SK-N-SH (cell line): ENCODE results near the gene RRM2. TPM values are rescaled to one million over a fixed set of nuclear protein-coding genes. Genes with fewer than 3 reads are reported as not detected.

Experiments
- CTCF ChIA-PET: fragments of 300-600, 350-600 bp; formaldehyde crosslinking; extraction: SDS; loops from one replicate; lab custom pipeline; 2021; lab: Yijun Ruan, JAX
- POLR2A ChIA-PET: fragments of 350-600 bp; sonication (Branson Sonifier 250); formaldehyde crosslinking; extraction: SDS; loops from one replicate; lab custom pipeline; 2020; ENCODE audit warnings: antibody characterized with exemption, inconsistent platforms; lab: Yijun Ruan, JAX
- DNase-seq: peaks from one replicate; pipeline ENCODE4 v3.0.0; 2012
- H2AFZ ChIP-seq: fragments of 200-600 bp; sonication (generic); 2 replicates; pipeline ENCODE4 v1.8.1; 2016; ENCODE audit warnings: antibody characterized with exemption, mild to moderate bottlenecking, low read depth
- H3F3A ChIP-seq: fragments of 200-600 bp; sonication (generic); replicated peaks from 2 replicates; pipeline ENCODE3; 2016; ENCODE audit warnings: antibody characterized with exemption, mild to moderate bottlenecking; ENCODE audit not compliant: insufficient read depth
- H3K27ac ChIP-seq, 2 experiments: fragments of 200-500 bp in 1 of 2; fragments of 200-600 bp in 1 of 2; sonication (Bioruptor generic) in 1 of 2; sonication (generic), shearing (Covaris generic) in 1 of 2; 2 replicates each; pipeline versions ENCODE4 v1.5.1 to v1.6.1; 2014 to 2016; ENCODE audit warnings: low read depth in 2 of 2, inconsistent platforms in 1 of 2, low read length in 1 of 2, mild to moderate bottlenecking in 1 of 2, mixed read lengths in 1 of 2
- H3K27me3 ChIP-seq: fragments of 200-600 bp; sonication (generic), shearing (Covaris generic); 2 replicates; pipeline ENCODE4 v1.6.1; 2016; ENCODE audit warnings: mixed run types; ENCODE audit not compliant: insufficient read depth
- H3K36me3 ChIP-seq, 2 experiments: fragments of 200-500 bp in 1 of 2; fragments of 200-600 bp in 1 of 2; sonication (Bioruptor generic) in 1 of 2; sonication (generic) in 1 of 2; replicated peaks in 1 of 2; 2 replicates each; pipeline versions ENCODE3 to v1.5.1; 2014 to 2016; ENCODE audit warnings: low read length in 1 of 2, mild to moderate bottlenecking in 1 of 2; ENCODE audit not compliant: insufficient read depth in 2 of 2, control insufficient read depth in 1 of 2
- H3K4me1 ChIP-seq, 2 experiments: fragments of 200-500 bp in 1 of 2; fragments of 200-600 bp in 1 of 2; sonication (Bioruptor generic) in 1 of 2; sonication (generic), shearing (Covaris generic) in 1 of 2; 2 replicates each; pipeline versions ENCODE4 v1.5.1 to v1.6.1; 2014 to 2016; ENCODE audit warnings: low read depth in 1 of 2, low read length in 1 of 2, mixed run types in 1 of 2; ENCODE audit not compliant: insufficient read depth in 2 of 2, control insufficient read depth in 1 of 2
- H3K4me2 ChIP-seq: fragments of 200-600 bp; sonication (generic), shearing (Covaris generic); 2 replicates; pipeline ENCODE4 v1.6.1; 2017; ENCODE audit warnings: mixed run types
- H3K4me3 ChIP-seq, 2 experiments: fragments of 200-500 bp in 1 of 2; fragments of 200-600 bp in 1 of 2; sonication (Bioruptor generic) in 1 of 2; sonication (generic), shearing (Covaris generic) in 1 of 2; 2 replicates each; pipeline versions ENCODE4 v1.5.1 to v1.8.1; 2014 to 2016; ENCODE audit warnings: low read depth in 2 of 2, inconsistent platforms in 1 of 2, low read length in 1 of 2, mild to moderate bottlenecking in 1 of 2, mixed read lengths in 1 of 2, moderate library complexity in 1 of 2
- H3K79me2 ChIP-seq: fragments of 200-600 bp; sonication (generic); 2 replicates; pipeline ENCODE4 v1.8.1; 2017; ENCODE audit warnings: mild to moderate bottlenecking; ENCODE audit not compliant: insufficient read depth
- H3K9ac ChIP-seq: fragments of 200-600 bp; sonication (generic); 2 replicates; pipeline ENCODE4 v1.6.1; 2017; ENCODE audit warnings: mixed run types
- H3K9me2 ChIP-seq: fragments of 200-600 bp; sonication (generic); 2 replicates; pipeline ENCODE4 v1.6.1; 2017; ENCODE audit warnings: mixed run types
- H3K9me3 ChIP-seq: fragments of 200-600 bp; sonication (generic); 2 replicates; pipeline ENCODE4 v1.6.1; 2017; ENCODE audit warnings: mixed run types, mild to moderate bottlenecking, moderate library complexity
- H4K20me1 ChIP-seq: fragments of 200-600 bp; sonication (generic); 2 replicates; pipeline ENCODE4 v1.6.1; 2017; ENCODE audit warnings: mild to moderate bottlenecking, mixed run types; ENCODE audit not compliant: insufficient read depth
- CHD2 ChIP-seq: fragments of 150-350 bp; IDR thresholded peaks from 2 replicates; pipeline ENCODE4 v1.6.1; 2018; ENCODE audit warnings: low read length; ENCODE audit not compliant: partially characterized antibody
- ELF1 ChIP-seq: IDR thresholded peaks from 2 replicates; pipeline ENCODE4 v1.4.0; 2012
- POLR2AphosphoS5 ChIP-seq: IDR thresholded peaks from 2 replicates; pipeline ENCODE4 v1.6.1; 2012; ENCODE audit warnings: low read depth, low read length
- RAD21 ChIP-seq: IDR thresholded peaks from 2 replicates; pipeline ENCODE4 v1.6.1; 2012; ENCODE audit warnings: mild to moderate bottlenecking, low read length
- SIN3A ChIP-seq: IDR thresholded peaks from 2 replicates; pipeline ENCODE4 v1.6.1; 2012; ENCODE audit warnings: low read depth, mild to moderate bottlenecking, low read length, moderate library complexity, borderline replicate concordance
- SMC3 ChIP-seq: IDR thresholded peaks from 2 replicates; pipeline ENCODE4 v1.6.1; 2012; ENCODE audit warnings: low read depth, low read length, improper control_type of control experiment
- TAF1 ChIP-seq: IDR thresholded peaks from 2 replicates; pipeline ENCODE4 v1.6.1; 2012; ENCODE audit warnings: low read depth, mild to moderate bottlenecking, low read length, moderate library complexity, borderline replicate concordance
- TCF12 ChIP-seq: IDR thresholded peaks from 2 replicates; pipeline ENCODE4 v1.4.0; 2012
- USF1 ChIP-seq: IDR thresholded peaks from 2 replicates; pipeline ENCODE4 v1.4.0; 2012; ENCODE audit warnings: low read depth, borderline replicate concordance
- WGBS: methylation state at CpG from one replicate; pipeline ENCODE4 v1.1.6; 2017; ENCODE audit warnings: low lambda C conversion rate; 5-methylcytosine and 5-hydroxymethylcytosine counted together
- polyA plus RNA-seq, 3 experiments: library from polyadenylated mRNA; depleted of rRNA; stranded (reverse); fragments of >200 nt; gene quantifications; 2 replicates each; pipeline ENCODE4 v1.2.3, GENCODE V29; 2012

RRM2 gene
- polyA plus RNA-seq, 1 of the 3 experiments (the other 2 are of a cell fraction) = 38.9 TPM

GRCh38 chr2:10161961-10162441 is 39.5 kb downstream of the RRM2 start:
- DNase-seq = peak; percentile 36
- no peaks in the 10 kb centered on the region for H3K9me2 ChIP-seq
- peaks cover 0 to 41% of the 10 kb centered on the region in 2 experiments; a peak in 1 of 4 replicates for H3K4me1 ChIP-seq
- ChIA-PET CTCF (interaction anchor here (0.9 to 2.5 kb wide), 7 partner anchors 8 to 273 kb away, joined by 3 to 22 read pairs (median 5); no protein-coding TSS in a partner anchor), POLR2A (no interaction called here)
- H2AFZ ChIP-seq = no peak overlapping the region
- H3K4me2 ChIP-seq = no peak overlapping the region
- no peak overlapping the region for H3K4me3 ChIP-seq
- no peak for TF ChIP-seq USF1
- TF ChIP-seq TCF12 = no peak
- no peaks in the 10 kb centered on the region for H3K36me3 ChIP-seq
- H3K27ac ChIP-seq = peak overlapping the region in 1 of 2 experiments; percentile 26; a peak in 1 of 4 replicates
- H3K9me3 ChIP-seq = no peaks in the 10 kb centered on the region
- no peak overlapping the region for H3K9ac ChIP-seq
- no peaks in the 10 kb centered on the region for H3K27me3 ChIP-seq
- no peaks in the 10 kb centered on the region for H3F3A ChIP-seq
- H4K20me1 ChIP-seq = no peaks in the 10 kb centered on the region
- no peaks in the 10 kb centered on the region for H3K79me2 ChIP-seq
- 90% methylated on average over 22 of the region's 22 CpGs for WGBS

- POLR2A ChIA-PET = interaction anchor here (0.8 to 1.0 kb wide), 2 partner anchors 247 to 284 kb away, joined by 3 to 6 read pairs; no protein-coding TSS in a partner anchor
- Histone ChIP-seq H2AFZ (no peak overlapping the region), H4K20me1 (no peaks in the 10 kb centered on the region), H3K4me3 (no peak overlapping the region), H3K36me3 (no peaks in the 10 kb centered on the region), H3K79me2 (no peaks in the 10 kb centered on the region), H3K27me3 (no peaks in the 10 kb centered on the region), H3F3A (no peaks in the 10 kb centered on the region), H3K4me2 (no peak overlapping the region), H3K9me2 (no peaks in the 10 kb centered on the region), H3K27ac (peak overlapping the region in 1 of 2 experiments; percentile 39; a peak in 1 of 4 replicates), H3K9ac (no peak overlapping the region), H3K9me3 (no peaks in the 10 kb centered on the region), H3K4me1 (peaks cover 0 to 47% of the 10 kb centered on the region in 2 experiments; a peak in 1 of 4 replicates)
- CTCF ChIA-PET = interaction anchor here (0.6 to 4.4 kb wide), 20 partner anchors 8 to 272 kb away, joined by 3 to 43 read pairs (median 4); partner anchors contain the start of gene HPCAL1
- whole genome bisulfite sequencing = 81% methylated on average over 15 of the region's 18 CpGs
- peak; percentile 81 for DNase-seq
- TF ChIP-seq SIN3A (no peak), POLR2AphosphoS5 (no peak), ELF1 (no peak), TAF1 (no peak), RAD21 (peak; percentile 51), CHD2 (no peak), SMC3 (peak; percentile 22; the same call in 1 of the 2 replicates)
Observed at GRCh38 chr2:10162586-10163497, 40.3 kb downstream of the RRM2 start.
